ENCODE data around the gene RASSF5.

The RASSF5 gene

GRCh38 chr1:206635080-206635977 lies 128.0 kb downstream of the RASSF5 start, which contains the start of gene DYRK3:
TSS of gene DYRK3 (plus strand) at chr1:206635536. CDS start at chr1:206635704, 168 bp downstream.
- DNase-seq (ENCODE audit: low spot score): peak; percentile 97

GRCh38 chr1:206635978-206636345 lies 128.6 kb downstream of the RASSF5 start:
- no peak for DNase-seq (ENCODE audit: low spot score)

GRCh38 chr1:206636671-206637070 lies 129.3 kb downstream of the RASSF5 start:
- no peak for DNase-seq (ENCODE audit: low spot score)

- no peak for DNase-seq (ENCODE audit: low spot score)
Measured at GRCh38 chr1:206637605-206638004, 130.3 kb downstream of the RASSF5 start.

Measured in AG08396 (cell line).